HepG2 (cell line): ENCODE data around the gene NDE1. TPM values are rescaled to one million over a fixed set of nuclear protein-coding genes. Genes with fewer than 3 reads are reported as not detected.

Experiments
- ARNT2 ChIP-seq: sonication (generic); formaldehyde crosslinking; IDR thresholded peaks from 2 replicates; pipeline ENCODE4 v1.8.0; 2022; ENCODE audit warnings: mild to moderate bottlenecking, low read depth, missing genetic modification reagents, moderate library complexity
- DZIP1 ChIP-seq: sonication (generic); formaldehyde crosslinking; IDR thresholded peaks from 2 replicates; pipeline ENCODE4 v1.5.0; 2020; ENCODE audit warnings: mild to moderate bottlenecking, missing genetic modification reagents
- GLI4 ChIP-seq: sonication (generic); formaldehyde crosslinking; IDR thresholded peaks from 2 replicates; pipeline ENCODE4 v1.5.1; 2020; ENCODE audit warnings: missing genetic modification reagents, mild to moderate bottlenecking, moderate library complexity, borderline replicate concordance
- KLF16 ChIP-seq, 2 experiments: sonication (generic) in 1 of 2; formaldehyde crosslinking in 1 of 2; IDR thresholded peaks; 2 replicates each; pipeline versions ENCODE4 v1.6.1 to v1.8.0; 2016 to 2023; ENCODE audit warnings: missing genetic modification reagents in 2 of 2, missing compliant biosample characterization in 1 of 2
- MAFF ChIP-seq: IDR thresholded peaks from 2 replicates; pipeline ENCODE4 v1.6.1; 2011; ENCODE audit warnings: low read depth, low read length, improper control_type of control experiment
- PPARG ChIP-seq: conservative IDR thresholded peaks from 2 replicates; pipeline ENCODE4 v1.6.1; 2016; ENCODE audit warnings: missing biosample characterization, missing genetic modification reagents
- RERE ChIP-seq: IDR thresholded peaks from 2 replicates; pipeline ENCODE4 v1.6.1; 2016; ENCODE audit warnings: low read depth, missing genetic modification reagents, missing compliant biosample characterization
- TEAD3 ChIP-seq: optimal IDR thresholded peaks from 2 replicates; pipeline ENCODE3; 2016; ENCODE audit warnings: borderline replicate concordance
- ZBTB3 ChIP-seq: sonication (generic); formaldehyde crosslinking; IDR thresholded peaks from 2 replicates; pipeline ENCODE4 v1.4.0; 2020; ENCODE audit warnings: low read depth, mild to moderate bottlenecking, moderate library complexity, missing genetic modification reagents, borderline replicate concordance
- ZNF282 ChIP-seq: fragments of 450-650 bp; IDR thresholded peaks from 2 replicates; pipeline ENCODE4 v1.6.1; 2018; ENCODE audit not compliant: partially characterized antibody
- polyA plus RNA-seq, 8 experiments: library from polyadenylated mRNA; depleted of rRNA in 3 of 8; stranded (reverse) in 7 of 8; unstranded in 1 of 8; fragments of >200 nt; fragmentation: Illumina TruSeq in 4 of 8; extraction: Trizol in 4 of 8; gene quantifications; 2 replicates each; pipeline versions ENCODE4 v1.2.1 to v1.2.3, GENCODE V29; 2011 to 2016; ENCODE audit warnings: low read depth in 4 of 8, missing spikeins in 1 of 8, mixed read lengths in 1 of 8; ENCODE audit not compliant: insufficient read depth in 1 of 8
- total RNA-seq, 5 experiments: library from RNA; depleted of rRNA; stranded (reverse); fragments of >200 nt; fragmentation: Illumina TruSeq; extraction: Trizol; gene quantifications; 2 replicates each; pipeline ENCODE4 v1.2.3, GENCODE V29; 2016; ENCODE audit warnings: low read depth in 1 of 5
- TF ChIP-seq, protein P1 (sequence below): sonication (generic); formaldehyde crosslinking; IDR thresholded peaks from 2 replicates; pipeline ENCODE4 v1.5.0; 2020; ENCODE audit warnings: missing genetic modification reagents
- TF ChIP-seq, protein P2 (sequence below): sonication (generic); formaldehyde crosslinking; IDR thresholded peaks from 2 replicates; pipeline ENCODE4 v1.5.0; 2020; ENCODE audit warnings: mild to moderate bottlenecking, missing genetic modification reagents
- TF ChIP-seq, protein P3 (sequence below): IDR thresholded peaks from 2 replicates; pipeline ENCODE4 v1.6.1; 2016; ENCODE audit warnings: missing compliant biosample characterization, missing genetic modification reagents, borderline replicate concordance

NDE1 gene
- total and polyA plus RNA-seq, 2 of the 13 experiments (the other 11 are each of a cell fraction or from before 2014, with no cell fraction given): 40.9 to 72.5 TPM

- no peak for TF ChIP-seq RERE (CRISPR knock-in tag)
- TF ChIP-seq, protein P1, sequence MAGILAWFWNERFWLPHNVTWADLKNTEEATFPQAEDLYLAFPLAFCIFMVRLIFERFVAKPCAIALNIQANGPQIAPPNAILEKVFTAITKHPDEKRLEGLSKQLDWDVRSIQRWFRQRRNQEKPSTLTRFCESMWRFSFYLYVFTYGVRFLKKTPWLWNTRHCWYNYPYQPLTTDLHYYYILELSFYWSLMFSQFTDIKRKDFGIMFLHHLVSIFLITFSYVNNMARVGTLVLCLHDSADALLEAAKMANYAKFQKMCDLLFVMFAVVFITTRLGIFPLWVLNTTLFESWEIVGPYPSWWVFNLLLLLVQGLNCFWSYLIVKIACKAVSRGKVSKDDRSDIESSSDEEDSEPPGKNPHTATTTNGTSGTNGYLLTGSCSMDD: no peak
- TF ChIP-seq ZNF282: no peak
- peak; percentile 17; the same call in 1 of the 2 replicates for TF ChIP-seq MAFF
- TF ChIP-seq, protein P2, sequence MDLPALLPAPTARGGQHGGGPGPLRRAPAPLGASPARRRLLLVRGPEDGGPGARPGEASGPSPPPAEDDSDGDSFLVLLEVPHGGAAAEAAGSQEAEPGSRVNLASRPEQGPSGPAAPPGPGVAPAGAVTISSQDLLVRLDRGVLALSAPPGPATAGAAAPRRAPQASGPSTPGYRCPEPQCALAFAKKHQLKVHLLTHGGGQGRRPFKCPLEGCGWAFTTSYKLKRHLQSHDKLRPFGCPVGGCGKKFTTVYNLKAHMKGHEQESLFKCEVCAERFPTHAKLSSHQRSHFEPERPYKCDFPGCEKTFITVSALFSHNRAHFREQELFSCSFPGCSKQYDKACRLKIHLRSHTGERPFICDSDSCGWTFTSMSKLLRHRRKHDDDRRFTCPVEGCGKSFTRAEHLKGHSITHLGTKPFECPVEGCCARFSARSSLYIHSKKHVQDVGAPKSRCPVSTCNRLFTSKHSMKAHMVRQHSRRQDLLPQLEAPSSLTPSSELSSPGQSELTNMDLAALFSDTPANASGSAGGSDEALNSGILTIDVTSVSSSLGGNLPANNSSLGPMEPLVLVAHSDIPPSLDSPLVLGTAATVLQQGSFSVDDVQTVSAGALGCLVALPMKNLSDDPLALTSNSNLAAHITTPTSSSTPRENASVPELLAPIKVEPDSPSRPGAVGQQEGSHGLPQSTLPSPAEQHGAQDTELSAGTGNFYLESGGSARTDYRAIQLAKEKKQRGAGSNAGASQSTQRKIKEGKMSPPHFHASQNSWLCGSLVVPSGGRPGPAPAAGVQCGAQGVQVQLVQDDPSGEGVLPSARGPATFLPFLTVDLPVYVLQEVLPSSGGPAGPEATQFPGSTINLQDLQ (CRISPR knock-in tag): no peak
- TF ChIP-seq, protein P3, sequence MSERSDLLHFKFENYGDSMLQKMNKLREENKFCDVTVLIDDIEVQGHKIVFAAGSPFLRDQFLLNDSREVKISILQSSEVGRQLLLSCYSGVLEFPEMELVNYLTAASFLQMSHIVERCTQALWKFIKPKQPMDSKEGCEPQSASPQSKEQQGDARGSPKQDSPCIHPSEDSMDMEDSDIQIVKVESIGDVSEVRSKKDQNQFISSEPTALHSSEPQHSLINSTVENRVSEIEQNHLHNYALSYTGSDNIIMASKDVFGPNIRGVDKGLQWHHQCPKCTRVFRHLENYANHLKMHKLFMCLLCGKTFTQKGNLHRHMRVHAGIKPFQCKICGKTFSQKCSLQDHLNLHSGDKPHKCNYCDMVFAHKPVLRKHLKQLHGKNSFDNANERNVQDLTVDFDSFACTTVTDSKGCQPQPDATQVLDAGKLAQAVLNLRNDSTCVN (CRISPR knock-in tag): 0 out of 2 replicates have a peak, but pooled peaks have one; percentile 60
- TF ChIP-seq ZBTB3 (CRISPR knock-in tag): peak; percentile 60; the same call in 1 of the 2 replicates
- no peak for TF ChIP-seq KLF16 (CRISPR knock-in tag; IDR thresholded peaks at IDR 0.05)
- TF ChIP-seq GLI4 (CRISPR knock-in tag): no peak
- TF ChIP-seq DZIP1 (CRISPR knock-in tag): no peak
- no peak for TF ChIP-seq ARNT2 (CRISPR knock-in tag)
- no peak for TF ChIP-seq PPARG (CRISPR knock-in tag)
- TF ChIP-seq TEAD3 (CRISPR knock-in tag): peak; percentile 7
These were observed 42.2 kb upstream of the NDE1 start (continued) for GRCh38 chr16:15607700-15608396.
